ENCODE results near the gene DCX. TPM values are rescaled to one million over a fixed set of nuclear protein-coding genes. Genes with fewer than 3 reads are reported as not detected.

Gene DCX
- total RNA-seq, 1 donor from 2014 or later = 41.4 TPM

DNA sequence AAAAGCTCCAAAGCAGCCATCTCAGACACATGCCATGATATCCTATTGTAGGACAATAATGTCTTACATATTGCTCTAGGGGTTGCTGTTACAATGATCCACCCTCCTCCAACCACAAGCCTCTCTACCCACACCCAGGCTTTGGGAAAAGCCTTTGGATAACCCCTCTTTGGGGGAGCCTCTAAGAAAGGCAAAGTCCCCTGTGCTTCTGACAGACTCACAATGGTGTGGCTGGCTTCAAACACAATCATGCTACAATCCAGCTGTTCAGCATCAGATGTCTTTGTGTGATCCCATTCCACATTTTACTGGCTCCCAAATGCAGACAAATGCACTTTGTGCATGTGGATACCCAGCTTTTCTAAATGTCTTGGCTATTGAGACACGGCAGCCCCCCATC lies 75.9 kb downstream of the DCX start:
- TF ChIP-seq CTCF (conservative IDR thresholded peaks at IDR 0.05) = no peak
- no peaks in the 10 kb centered on the region for H3K9me3 Mint-ChIP-seq
- H3K27me3 Mint-ChIP-seq = no peaks in the 10 kb centered on the region
- no peak overlapping the region for H3K27ac Mint-ChIP-seq
- H3K4me3 Mint-ChIP-seq = no peak overlapping the region
- H3K4me1 Mint-ChIP-seq (ENCODE audit: unreplicated experiment) = no peaks in the 10 kb centered on the region
- DNase-seq (ENCODE audit: extremely low spot score, unreplicated experiment) = no peak
- H3K36me3 Mint-ChIP-seq = no peaks in the 10 kb centered on the region

- no peak for TF ChIP-seq CTCF (conservative IDR thresholded peaks at IDR 0.05)
- Mint-ChIP-seq H3K27me3 (no peaks in the 10 kb centered on the region), H3K9me3 (no peaks in the 10 kb centered on the region)
Observed at GRCh38 chrX:111329370-111329769, 82.6 kb downstream of the DCX start.

GRCh38 chrX:111328858-111329257 lies 83.1 kb downstream of the DCX start:
- no peak overlapping the region for H3K27ac Mint-ChIP-seq
- no peaks in the 10 kb centered on the region for H3K9me3 Mint-ChIP-seq
- no peak for DNase-seq (ENCODE audit: extremely low spot score, unreplicated experiment)
- no peaks in the 10 kb centered on the region for H3K27me3 Mint-ChIP-seq
- peaks cover 3% of the 10 kb centered on the region for H3K36me3 Mint-ChIP-seq
- no peak overlapping the region for H3K4me3 Mint-ChIP-seq
- no peak for TF ChIP-seq CTCF (conservative IDR thresholded peaks at IDR 0.05)
- H3K4me1 Mint-ChIP-seq (ENCODE audit: unreplicated experiment) = no peaks in the 10 kb centered on the region

More at GRCh38 chrX:111329370-111329769, 82.6 kb downstream of the DCX start:
- H3K4me1 Mint-ChIP-seq (ENCODE audit: unreplicated experiment) = no peaks in the 10 kb centered on the region
- peaks cover 3% of the 10 kb centered on the region for H3K36me3 Mint-ChIP-seq
- H3K27ac Mint-ChIP-seq = no peak overlapping the region
- H3K4me3 Mint-ChIP-seq = no peak overlapping the region
- DNase-seq (ENCODE audit: extremely low spot score, unreplicated experiment) = no peak

DNA sequence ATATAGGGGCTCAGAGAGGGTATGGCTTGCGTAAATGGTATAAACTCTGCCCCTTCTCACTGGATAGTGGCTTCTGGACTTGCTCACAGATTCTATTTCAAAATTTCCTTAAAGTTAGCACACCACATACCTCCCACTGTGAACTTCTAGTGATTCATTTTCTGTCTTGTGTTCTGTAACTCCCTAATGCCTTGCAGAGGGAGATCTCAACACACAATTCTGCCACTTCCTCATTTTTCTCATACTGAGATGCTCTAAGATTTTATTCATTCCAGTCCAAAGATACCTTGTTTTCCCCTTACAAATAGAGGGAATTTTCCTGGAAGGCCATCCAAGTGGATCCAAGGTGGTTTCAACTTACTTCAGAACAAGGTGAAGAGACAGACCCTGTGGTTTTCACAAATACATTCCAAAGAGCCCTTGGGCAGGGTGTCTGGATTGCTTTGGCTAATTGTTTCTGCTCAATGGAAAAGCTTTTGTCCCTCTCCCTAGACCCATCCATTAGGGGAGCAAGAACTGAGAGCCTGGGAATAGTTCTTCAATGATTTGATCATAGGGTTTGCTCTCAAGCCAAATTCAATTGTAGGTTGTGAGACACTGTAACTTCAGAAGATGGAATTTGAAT lies 89.6 kb downstream of the DCX start:
- Mint-ChIP-seq H3K36me3 (no peaks in the 10 kb centered on the region), H3K27me3 (peaks cover 4% of the 10 kb centered on the region), H3K4me3 (no peak overlapping the region), H3K27ac (no peak overlapping the region), H3K9me3 (no peaks in the 10 kb centered on the region), H3K4me1 (ENCODE audit: unreplicated experiment) (peaks cover 12% of the 10 kb centered on the region)
- TF ChIP-seq CTCF (conservative IDR thresholded peaks at IDR 0.05) = no peak
- DNase-seq (ENCODE audit: extremely low spot score, unreplicated experiment) = no peak

GRCh38 chrX:111319451-111319850 lies 92.5 kb downstream of the DCX start:
- H3K9me3 Mint-ChIP-seq = peaks cover under 1% of the 10 kb centered on the region

More at GRCh38 chrX:111319451-111319850, 92.5 kb downstream of the DCX start:
- peaks cover 12% of the 10 kb centered on the region for H3K4me1 Mint-ChIP-seq (ENCODE audit: unreplicated experiment)
- H3K27me3 Mint-ChIP-seq = peaks cover 4% of the 10 kb centered on the region
- H3K27ac Mint-ChIP-seq = no peak overlapping the region
- H3K36me3 Mint-ChIP-seq = no peaks in the 10 kb centered on the region
- TF ChIP-seq CTCF (conservative IDR thresholded peaks at IDR 0.05) = no peak
- DNase-seq (ENCODE audit: extremely low spot score, unreplicated experiment) = no peak
- H3K4me3 Mint-ChIP-seq = no peak overlapping the region

All from type B pancreatic cell (in vitro differentiated cells).